ENCODE data around the gene LAMA5.

Gene LAMA5

GRCh38 chr20:62350098-62350628, 16.9 kb downstream of the LAMA5 start:
- Histone ChIP-seq H4K20me1 (ENCODE audit: insufficient read depth, low read length) (no peaks in the 10 kb centered on the region; the same call in 1 of the 2 replicates), H3K27me3 (ENCODE audit: insufficient read depth, low read length, poor library complexity) (no peaks in the 10 kb centered on the region), H3K4me3 (ENCODE audit: low read depth in 1 of 2, low read length in 2 of 2) (no peak overlapping the region), H3K9me3 (ENCODE audit: insufficient read depth, low read length, severe bottlenecking) (peaks cover 2% of the 10 kb centered on the region), H3K4me2 (ENCODE audit: insufficient read depth, low read length) (no peak overlapping the region), H3K27ac (ENCODE audit: low read length) (no peak overlapping the region), H3K9ac (ENCODE audit: low read depth, low read length) (no peak overlapping the region), H3K79me2 (ENCODE audit: insufficient read depth, low read length) (no peaks in the 10 kb centered on the region), H3K4me1 (ENCODE audit: insufficient read depth, low read length) (no peaks in the 10 kb centered on the region), H2AFZ (ENCODE audit: low read depth, low read length) (no peak overlapping the region), H3K36me3 (ENCODE audit: insufficient read depth, low read length) (no peaks in the 10 kb centered on the region)
- TF ChIP-seq EZH2 (IDR thresholded peaks at IDR 0.05; ENCODE audit: borderline replicate concordance, low read depth, low read length, severe bottlenecking): no peak
- no peak for TF ChIP-seq CTCF (IDR thresholded peaks at IDR 0.05; ENCODE audit: borderline replicate concordance, extremely low read depth, low read length, poor library complexity, severe bottlenecking)
- DNase-seq: no peak
- no peak for ATAC-seq (ENCODE audit: insufficient read depth, low read depth)

GRCh38 chr20:62349556-62350097, 17.5 kb downstream of the LAMA5 start:
- Histone ChIP-seq H2AFZ (ENCODE audit: low read depth, low read length) (no peak overlapping the region), H3K9me3 (ENCODE audit: insufficient read depth, low read length, severe bottlenecking) (peaks cover 2% of the 10 kb centered on the region), H3K4me2 (ENCODE audit: insufficient read depth, low read length) (no peak overlapping the region), H3K4me1 (ENCODE audit: insufficient read depth, low read length) (no peaks in the 10 kb centered on the region), H3K79me2 (ENCODE audit: insufficient read depth, low read length) (no peaks in the 10 kb centered on the region), H3K4me3 (ENCODE audit: low read depth in 1 of 2, low read length in 2 of 2) (no peak overlapping the region), H3K36me3 (ENCODE audit: insufficient read depth, low read length) (no peaks in the 10 kb centered on the region), H3K27me3 (ENCODE audit: insufficient read depth, low read length, poor library complexity) (no peaks in the 10 kb centered on the region), H3K27ac (ENCODE audit: low read length) (no peak overlapping the region), H4K20me1 (ENCODE audit: insufficient read depth, low read length) (no peaks in the 10 kb centered on the region; the same call in 1 of the 2 replicates), H3K9ac (ENCODE audit: low read depth, low read length) (no peak overlapping the region)
- ATAC-seq (ENCODE audit: insufficient read depth, low read depth) (no peak), DNase-seq (no peak)
- no peak for TF ChIP-seq EZH2 (IDR thresholded peaks at IDR 0.05; ENCODE audit: borderline replicate concordance, low read depth, low read length, severe bottlenecking)
- TF ChIP-seq CTCF (IDR thresholded peaks at IDR 0.05; ENCODE audit: borderline replicate concordance, extremely low read depth, low read length, poor library complexity, severe bottlenecking): no peak

GRCh38 chr20:62348604-62349003, 18.5 kb downstream of the LAMA5 start:
- H3K4me1 ChIP-seq (ENCODE audit: insufficient read depth, low read length): no peaks in the 10 kb centered on the region
- no peaks in the 10 kb centered on the region for H3K27me3 ChIP-seq (ENCODE audit: insufficient read depth, low read length, poor library complexity)
- H4K20me1 ChIP-seq (ENCODE audit: insufficient read depth, low read length): no peaks in the 10 kb centered on the region; the same call in 1 of the 2 replicates
- peaks cover 2% of the 10 kb centered on the region for H3K9me3 ChIP-seq (ENCODE audit: insufficient read depth, low read length, severe bottlenecking)
- no peak for TF ChIP-seq EZH2 (IDR thresholded peaks at IDR 0.05; ENCODE audit: borderline replicate concordance, low read depth, low read length, severe bottlenecking)
- no peak for TF ChIP-seq CTCF (IDR thresholded peaks at IDR 0.05; ENCODE audit: borderline replicate concordance, extremely low read depth, low read length, poor library complexity, severe bottlenecking)
- no peak overlapping the region for H3K4me2 ChIP-seq (ENCODE audit: insufficient read depth, low read length)
- no peak overlapping the region for H3K27ac ChIP-seq (ENCODE audit: low read length)
- H3K4me3 ChIP-seq (ENCODE audit: low read depth in 1 of 2, low read length in 2 of 2): no peak overlapping the region
- DNase-seq: no peak
- H2AFZ ChIP-seq (ENCODE audit: low read depth, low read length): no peak overlapping the region
- H3K9ac ChIP-seq (ENCODE audit: low read depth, low read length): no peak overlapping the region
- ATAC-seq (ENCODE audit: insufficient read depth, low read depth): no peak
- H3K79me2 ChIP-seq (ENCODE audit: insufficient read depth, low read length): no peaks in the 10 kb centered on the region
- no peaks in the 10 kb centered on the region for H3K36me3 ChIP-seq (ENCODE audit: insufficient read depth, low read length)
